Measurements from ENCODE around the gene LDHAL6B.

LDHAL6B gene

GRCh38 chr15:59165726-59166125 lies 40.9 kb upstream of the LDHAL6B start:
- no peak for TF ChIP-seq CTCF (conservative IDR thresholded peaks at IDR 0.05; ENCODE audit: low read length)
- H3K4me3 ChIP-seq (ENCODE audit: low read length): no peak overlapping the region
- peak; percentile 53 for DNase-seq (ENCODE audit: low read depth)

GRCh38 chr15:59166166-59166565 lies 40.5 kb upstream of the LDHAL6B start:
- no peak for TF ChIP-seq CTCF (conservative IDR thresholded peaks at IDR 0.05; ENCODE audit: low read length)
- peak; percentile 73 for DNase-seq (ENCODE audit: low read depth)
- H3K4me3 ChIP-seq (ENCODE audit: low read length): no peak overlapping the region

DNA sequence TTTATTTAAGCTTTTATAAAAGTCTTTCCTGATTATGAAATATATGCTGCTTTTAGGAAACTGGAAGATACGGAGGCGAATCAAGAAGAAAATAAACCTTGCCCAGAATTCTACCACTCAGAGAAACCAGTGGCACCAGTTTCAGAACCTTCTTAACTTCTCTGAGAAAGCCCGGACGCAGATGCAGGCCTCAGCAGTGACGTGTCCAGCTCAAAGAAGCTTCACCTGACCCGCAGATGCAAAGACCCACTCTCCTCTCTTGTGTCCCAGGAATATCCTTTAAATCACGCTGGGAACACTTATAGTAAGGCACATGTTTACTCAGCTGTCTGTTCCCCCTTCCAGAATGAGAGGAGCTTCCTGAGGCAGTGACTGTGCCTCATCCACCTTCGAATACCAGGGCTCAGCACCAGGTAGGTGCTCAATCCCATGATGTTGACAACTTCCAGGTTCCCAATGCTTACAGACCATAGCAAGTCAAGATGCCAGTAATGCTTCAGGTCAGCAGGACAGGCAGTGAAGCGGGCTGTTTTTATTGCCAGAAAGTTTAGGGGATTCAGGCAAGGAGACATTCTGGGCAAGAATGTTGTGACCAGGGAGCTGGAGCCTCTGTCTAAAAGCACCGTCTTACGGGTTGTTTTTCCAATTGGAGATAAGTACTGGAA lies 39.9 kb upstream of the LDHAL6B start:
- H3K4me3 ChIP-seq (ENCODE audit: low read length): no peak overlapping the region
- no peak for DNase-seq (ENCODE audit: low read depth)
- TF ChIP-seq CTCF (conservative IDR thresholded peaks at IDR 0.05; ENCODE audit: low read length): no peak

DNA sequence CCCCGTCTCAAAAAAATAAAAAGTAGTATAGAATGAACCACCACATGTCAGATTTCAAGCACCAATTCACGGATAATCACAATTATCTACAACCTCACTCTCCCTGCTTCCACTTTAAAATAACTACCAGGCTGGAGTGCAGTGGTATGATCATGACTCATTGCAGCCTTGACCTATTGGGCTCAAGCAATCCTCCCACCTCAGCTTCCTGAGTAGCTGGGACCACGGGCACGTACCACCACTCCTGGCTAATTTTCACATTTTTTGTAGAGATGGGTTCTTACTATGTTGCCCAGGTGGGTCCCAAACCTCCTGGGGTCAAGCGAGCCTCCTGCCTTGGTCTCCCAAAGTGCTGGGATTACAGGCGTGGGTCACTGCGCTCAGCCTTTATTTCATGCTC lies 38.1 kb upstream of the LDHAL6B start:
- DNase-seq (ENCODE audit: low read depth): peak; percentile 42
- TF ChIP-seq CTCF (conservative IDR thresholded peaks at IDR 0.05; ENCODE audit: low read length): no peak
- H3K4me3 ChIP-seq (ENCODE audit: low read length): no peak overlapping the region

DNA sequence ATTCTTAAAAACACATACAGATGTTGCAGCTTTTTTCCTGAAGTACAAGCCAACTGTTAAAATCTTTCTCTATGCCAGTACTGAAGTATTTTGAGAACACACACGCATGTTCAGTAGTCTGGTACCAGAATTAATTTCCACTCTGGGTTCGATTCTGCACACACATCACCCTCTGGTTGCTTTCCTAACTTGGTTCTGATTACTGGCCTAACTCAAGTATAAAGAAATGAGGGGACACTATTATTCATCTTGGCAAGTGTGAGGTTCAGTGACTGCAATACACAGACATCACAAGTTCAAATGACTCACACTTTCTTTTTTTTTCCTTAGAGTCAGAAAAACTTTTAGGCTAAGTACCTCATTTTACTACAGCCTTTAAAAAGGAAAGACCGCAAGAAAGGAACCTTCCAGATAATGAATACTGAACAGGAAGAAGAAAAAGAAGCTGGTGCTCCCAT lies 37.4 kb upstream of the LDHAL6B start:
- peak; percentile 90 for DNase-seq (ENCODE audit: low read depth)
- no peak overlapping the region for H3K4me3 ChIP-seq (ENCODE audit: low read length)
- no peak for TF ChIP-seq CTCF (conservative IDR thresholded peaks at IDR 0.05; ENCODE audit: low read length)

DNA sequence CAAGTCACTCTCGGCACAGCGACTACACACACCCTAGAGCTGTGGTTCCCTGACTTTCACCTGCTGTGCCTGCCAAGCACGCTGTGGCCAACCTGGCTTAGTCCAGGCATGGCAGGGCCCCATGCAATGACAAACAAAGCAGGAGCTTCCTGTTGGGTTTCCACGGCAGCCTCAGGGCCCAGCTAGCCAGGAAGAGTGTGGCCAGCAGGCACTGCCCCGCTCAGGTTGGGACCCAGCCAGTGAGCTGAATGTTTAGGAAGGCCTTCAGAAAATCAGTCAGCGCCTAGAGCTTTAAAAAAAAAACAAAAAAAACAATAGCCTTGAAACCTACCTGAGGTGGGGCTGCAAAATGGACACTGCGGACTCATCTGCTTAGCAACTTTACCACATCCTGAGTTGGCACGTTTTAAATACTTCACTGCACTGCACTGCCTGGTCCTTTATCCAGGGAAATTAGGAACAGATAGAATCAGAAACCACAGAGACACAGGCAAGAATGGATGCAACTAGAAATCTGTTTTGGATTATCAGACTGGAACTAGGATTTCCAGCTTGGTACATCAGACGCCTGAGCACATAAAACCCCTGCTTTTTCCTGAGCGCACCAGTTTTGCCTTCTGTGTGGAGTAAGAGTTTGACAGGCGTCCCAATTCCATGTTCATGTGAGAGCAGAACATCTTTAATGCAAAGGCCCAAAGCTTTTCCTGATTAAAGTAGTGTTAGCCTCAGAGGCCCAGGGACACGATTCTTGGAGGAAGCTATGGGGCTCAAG lies 36.2 kb upstream of the LDHAL6B start:
- TF ChIP-seq CTCF (conservative IDR thresholded peaks at IDR 0.05; ENCODE audit: low read length): no peak
- H3K4me3 ChIP-seq (ENCODE audit: low read length): peak overlapping the region; percentile 26
- peak; percentile 99 for DNase-seq (ENCODE audit: low read depth)

DNA sequence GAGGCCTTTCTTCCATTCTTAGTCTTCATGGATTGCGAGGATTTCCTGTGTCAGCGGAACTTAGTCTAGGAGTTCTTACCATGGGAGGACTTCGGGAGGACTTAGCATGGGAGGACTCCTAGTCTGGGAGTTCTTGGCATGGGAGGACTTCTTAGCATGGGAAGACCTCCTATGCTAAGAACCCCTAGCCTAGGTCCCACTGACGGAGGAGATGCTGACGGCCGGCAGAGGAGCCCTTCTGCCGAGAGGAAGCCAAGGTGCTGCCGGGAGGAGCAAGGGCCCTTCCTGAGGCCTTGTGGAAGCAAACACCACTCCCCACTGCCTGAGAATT lies 35.6 kb upstream of the LDHAL6B start:
- no peak for DNase-seq (ENCODE audit: low read depth)
- no peak overlapping the region for H3K4me3 ChIP-seq (ENCODE audit: low read length)
- no peak for TF ChIP-seq CTCF (conservative IDR thresholded peaks at IDR 0.05; ENCODE audit: low read length)

Data from AG10803 (cell line).